H1 (cell line): ENCODE data around the gene DHRS9. TPM values are rescaled to one million over a fixed set of nuclear protein-coding genes. Genes with fewer than 3 reads are reported as not detected.

ENCODE experiments used
- BCL11A ChIP-seq, 2 experiments: IDR thresholded peaks; one replicate each; pipeline ENCODE4 v1.6.1; 2011; ENCODE audit warnings: low read depth in 2 of 2, low read length in 2 of 2, mild to moderate bottlenecking in 2 of 2
- CHD1 ChIP-seq: IDR thresholded peaks from 2 replicates; pipeline ENCODE4 v1.6.1; 2012; ENCODE audit warnings: low read depth, low read length, improper control_type of control experiment
- CHD7 ChIP-seq: fragments of 300-600 bp; sonication (generic); IDR thresholded peaks from 2 replicates; pipeline ENCODE4 v1.7.1; 2012; ENCODE audit warnings: low read length, moderate library complexity, mild to moderate bottlenecking, inconsistent platforms; ENCODE audit not compliant: insufficient replicate concordance
- RNF2 ChIP-seq: fragments of 200-900, 300-1000 bp; sonication (generic); IDR thresholded peaks from 2 replicates; pipeline ENCODE4 v1.7.1; 2016; ENCODE audit warnings: borderline replicate concordance, low read depth, mild to moderate bottlenecking, antibody characterized with exemption, low read length; ENCODE audit not compliant: poor library complexity, severe bottlenecking; ENCODE audit errors: missing control alignments
- SP2 ChIP-seq: IDR thresholded peaks from 2 replicates; pipeline ENCODE4 v1.6.1; 2012; ENCODE audit warnings: mild to moderate bottlenecking, low read length, inconsistent platforms
- TEAD4 ChIP-seq: IDR thresholded peaks from 2 replicates; pipeline ENCODE4 v1.6.1; 2012; ENCODE audit warnings: low read depth, low read length, inconsistent platforms, mixed read lengths
- polyA plus RNA-seq, 7 experiments: library from polyadenylated mRNA; depleted of rRNA in 3 of 7; stranded (reverse) in 5 of 7; unstranded in 2 of 7; fragments of >200 nt in 5 of 7; fragments of 200-250 nt in 2 of 7; gene quantifications; 1 replicate in 5 of 7; 2 replicates in 1 of 7; 4 replicates in 1 of 7; pipeline versions ENCODE4 v1.2.1 to v1.2.3, GENCODE V29; 2011 to 2013; ENCODE audit warnings: missing spikeins in 2 of 7, mixed read lengths in 2 of 7
- total RNA-seq: library from RNA; stranded (reverse); fragmentation: NEBNext Ultra II Directional; extraction: Animal tissue kit (Norgen Biotek cat#: 25700); gene quantifications from 2 replicates; pipeline ENCODE4 v1.2.1, GENCODE V29; 2021

DHRS9 gene
- total and polyA plus RNA-seq, 2 of the 8 experiments (the other 6 are each of a cell fraction or from before 2014, with no cell fraction given): not detected

- no peak for TF ChIP-seq CHD7
- no peak for TF ChIP-seq BCL11A (IDR thresholded peaks at IDR 0.05; ENCODE audit: low read depth in 2 of 2, low read length in 2 of 2)
- TF ChIP-seq RNF2: no peak
- TF ChIP-seq TEAD4: no peak
- TF ChIP-seq SP2: no peak
- TF ChIP-seq CHD1: no peak
Measured at GRCh38 chr2:169073963-169074751, 4.8 kb downstream of the DHRS9 start (continued).
